HG03196 (cell line): Measurements from ENCODE around the gene MUC16.
"Not testable (repeated sequence)": the region's sequence is repeated elsewhere in the genome, so short reads cannot be mapped to it uniquely, and the experiment has no call there.

Experiments used
- ATAC-seq: cut with Tn5 transposase; IDR thresholded peaks from one replicate; pipeline ENCODE4 v1.9.1; 2021; ENCODE audit not compliant: unreplicated experiment

Gene MUC16

DNA sequence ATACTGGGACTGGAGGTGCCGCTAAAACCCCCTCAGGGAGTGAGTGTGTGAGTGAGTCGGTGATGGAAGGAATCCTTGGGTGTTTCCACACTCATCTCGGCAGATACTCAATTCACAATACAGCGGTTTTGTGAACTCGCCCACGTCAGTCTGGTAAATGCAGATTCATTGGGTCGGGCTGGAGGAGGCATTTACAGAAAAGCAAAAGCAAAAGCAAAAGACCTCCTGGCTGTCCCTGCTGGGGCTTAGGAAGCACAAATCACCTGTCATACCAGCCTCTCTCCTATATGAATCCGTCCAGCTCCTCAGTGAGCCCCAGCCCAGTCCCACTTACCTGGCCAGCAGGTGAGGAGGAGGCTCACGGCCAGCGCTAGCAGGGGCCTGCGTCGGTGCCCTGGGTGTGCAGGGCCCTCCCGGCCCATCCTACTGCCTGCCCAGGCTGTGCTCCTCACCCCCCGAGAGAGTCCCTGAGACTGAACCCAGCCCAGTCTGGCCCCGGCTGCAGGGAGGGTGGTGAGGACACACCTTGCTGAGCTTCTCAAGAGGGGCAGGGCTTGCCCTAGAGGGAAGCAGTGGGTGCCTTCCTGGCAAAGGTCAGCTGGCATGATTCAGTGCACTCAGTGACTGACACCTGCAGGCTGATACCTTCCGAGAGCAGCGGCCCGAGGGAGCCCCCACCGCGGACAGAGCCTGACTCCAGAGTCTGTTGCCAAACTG lies at the start of gene MUC16:
Gene MUC16 (minus strand): TSS at position 475 of the 717 bp plus-strand sequence.
- ATAC-seq: no peak

DNA sequence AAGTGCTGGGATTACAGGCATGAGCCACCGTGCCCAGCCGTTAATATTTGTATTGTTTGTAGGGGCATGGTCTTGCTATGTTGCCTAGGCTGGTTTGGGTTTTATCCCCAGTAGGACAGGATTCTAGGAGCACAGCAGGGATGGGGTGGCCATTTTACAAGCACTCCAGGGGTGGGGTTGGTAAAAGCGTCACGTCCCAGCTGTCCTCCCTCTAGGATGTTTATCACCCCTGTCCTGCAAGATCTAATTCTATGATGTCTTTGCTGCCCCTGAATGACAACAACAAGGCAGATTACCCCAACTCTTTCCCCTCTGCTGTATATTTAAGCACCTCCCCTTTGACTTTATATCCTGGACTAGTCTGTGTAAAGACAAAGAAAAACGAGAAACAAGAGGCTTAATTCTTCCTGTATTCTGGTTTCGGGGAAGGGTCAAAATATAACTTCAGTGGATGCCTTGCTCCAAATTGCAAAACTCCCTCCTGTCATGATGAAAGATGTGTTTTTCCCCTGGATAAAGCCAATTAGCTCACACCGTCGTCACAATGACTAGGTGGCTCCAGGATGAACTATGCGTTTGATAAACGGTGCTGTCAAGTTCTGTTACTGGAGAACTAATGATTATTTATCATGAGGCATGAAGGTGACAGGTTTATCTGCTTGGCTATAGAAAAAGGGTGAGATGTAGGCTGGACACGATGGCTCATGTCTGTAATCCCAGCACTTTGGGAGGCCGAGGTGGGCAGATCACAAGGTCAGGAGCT lies 48.9 kb upstream of the MUC16 start:
- ATAC-seq: no peak

DNA sequence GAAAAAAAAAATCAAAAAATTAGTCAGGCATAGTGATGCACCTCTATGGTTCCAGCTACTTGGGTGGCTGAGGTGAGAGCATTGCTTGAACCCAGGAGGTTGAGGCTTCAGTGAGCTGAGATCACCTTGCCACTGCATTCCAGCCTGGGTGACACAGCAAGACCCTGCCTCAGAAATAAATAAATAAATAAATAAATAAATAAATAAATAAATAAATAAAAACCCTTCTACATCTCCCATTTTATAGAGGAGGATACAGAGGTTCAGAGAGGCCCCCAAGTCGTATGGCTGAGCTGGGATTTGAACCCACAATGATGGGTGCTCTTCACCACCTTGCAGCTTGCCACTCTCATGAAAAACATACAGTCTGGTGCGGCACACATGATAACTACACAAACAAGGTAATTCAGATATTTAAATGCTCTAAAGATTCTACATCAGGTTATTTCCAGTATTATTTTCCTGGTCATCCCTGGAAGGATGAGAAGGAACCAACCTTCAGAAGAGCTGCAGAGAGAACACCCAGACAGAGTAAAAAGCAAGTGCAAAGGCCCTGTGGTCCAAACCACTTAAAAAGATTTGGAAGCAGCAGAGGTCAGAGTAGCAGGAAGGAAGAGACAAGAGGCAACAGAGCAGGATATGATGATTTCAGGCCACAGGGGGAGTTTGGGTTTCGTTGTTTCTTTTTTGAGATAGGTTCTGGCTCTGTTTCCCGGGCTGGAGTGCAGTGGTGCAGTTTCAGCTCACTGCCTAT lies 47.5 kb upstream of the MUC16 start:
- ATAC-seq: no peak

DNA sequence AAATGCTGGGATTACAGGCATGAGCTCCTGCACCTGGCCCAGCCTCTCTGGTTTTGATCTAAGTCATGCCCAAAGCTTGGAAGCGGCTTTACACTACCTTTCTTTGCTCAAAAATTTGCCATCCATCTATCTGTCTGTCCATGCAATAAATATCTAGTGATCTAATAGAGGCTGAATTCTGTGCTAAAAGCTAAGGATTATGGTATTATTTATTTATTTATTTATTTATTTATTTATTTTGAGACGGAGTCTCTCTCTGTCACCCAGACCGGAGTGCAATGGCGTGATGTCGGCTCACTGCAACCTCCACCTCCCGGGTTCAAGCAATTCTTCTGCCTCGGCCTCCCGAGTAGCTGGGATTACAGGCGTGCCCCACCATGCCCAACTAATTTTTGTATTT lies 45.9 kb upstream of the MUC16 start:
- not testable (repeated sequence) for ATAC-seq

DNA sequence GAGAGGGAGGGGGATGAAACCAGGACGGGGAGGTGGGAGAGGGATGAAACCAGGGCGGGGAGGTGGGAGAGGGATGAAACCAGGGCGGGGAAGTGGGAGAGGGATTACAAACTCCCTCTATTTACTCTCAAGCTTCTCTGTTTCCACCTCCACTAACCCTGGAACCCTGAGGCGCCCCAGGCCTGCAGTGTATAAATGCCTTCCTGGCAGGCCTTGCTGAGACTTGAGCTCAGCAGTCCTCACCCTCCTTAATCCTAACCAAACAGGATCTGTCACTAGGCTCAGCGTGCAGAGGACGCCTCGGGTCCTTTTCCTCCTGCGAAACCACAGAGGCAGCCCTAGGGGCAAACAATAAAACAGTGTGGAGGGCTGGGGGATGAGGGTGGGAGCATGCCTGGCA lies 44.6 kb upstream of the MUC16 start:
- ATAC-seq: no peak

DNA sequence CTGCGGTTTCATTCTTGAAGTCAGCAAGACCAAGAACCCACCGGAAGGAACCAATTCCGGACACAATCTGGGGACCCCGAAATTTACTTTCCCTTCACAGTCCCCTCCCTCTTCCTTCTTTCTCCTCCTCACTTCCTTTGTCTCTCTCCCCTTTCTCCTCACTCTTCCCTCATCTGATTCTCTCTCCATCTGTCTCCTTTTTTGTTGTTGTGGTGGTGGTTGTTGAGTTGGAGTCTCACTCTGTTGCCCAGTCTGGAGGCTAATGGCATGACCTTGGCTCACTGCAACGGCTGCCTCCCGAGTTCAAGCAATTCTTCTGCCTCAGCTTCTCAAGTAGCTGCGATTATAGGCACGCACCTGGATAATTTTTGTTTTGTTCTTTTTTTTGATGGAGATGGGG lies 44.0 kb upstream of the MUC16 start:
- no peak for ATAC-seq

DNA sequence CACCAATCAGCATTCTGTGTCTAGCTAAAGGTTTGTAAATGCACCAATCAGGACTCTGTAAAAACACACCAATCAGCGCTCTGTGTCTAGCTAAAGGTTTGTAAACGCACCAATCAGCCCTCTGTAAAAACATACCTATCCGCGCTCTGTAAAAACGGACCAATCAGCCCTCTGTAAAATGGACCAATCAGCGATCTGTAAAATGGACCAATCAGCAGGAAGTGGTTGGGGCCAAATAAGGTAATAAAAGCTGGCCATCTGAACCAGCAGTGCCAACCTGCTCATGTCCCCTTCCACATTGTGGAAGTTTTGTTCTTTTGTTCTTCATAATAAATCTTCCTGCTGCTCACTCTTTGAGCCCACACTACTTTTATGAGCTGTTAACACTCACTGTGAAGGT lies 43.5 kb upstream of the MUC16 start:
- ATAC-seq: not testable (repeated sequence)

DNA sequence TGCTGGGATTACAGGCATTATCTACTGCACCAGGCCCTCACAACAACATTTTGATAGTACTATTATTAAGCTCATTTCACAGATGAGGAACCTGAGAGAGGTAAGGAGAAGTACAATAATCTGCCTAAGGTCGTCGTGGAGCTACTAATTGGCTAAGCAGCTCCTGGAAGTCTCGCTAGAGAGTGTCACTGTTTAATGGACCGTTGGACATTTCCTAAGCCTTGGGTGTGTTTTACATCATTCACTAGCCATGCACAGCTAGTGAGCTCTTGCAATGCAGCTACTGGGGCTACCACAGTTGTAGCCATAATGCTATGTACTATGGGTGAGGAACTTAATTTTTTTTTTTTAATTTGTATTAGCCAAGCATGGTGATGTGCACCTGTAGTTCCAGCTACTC lies 42.7 kb upstream of the MUC16 start:
- no peak for ATAC-seq

DNA sequence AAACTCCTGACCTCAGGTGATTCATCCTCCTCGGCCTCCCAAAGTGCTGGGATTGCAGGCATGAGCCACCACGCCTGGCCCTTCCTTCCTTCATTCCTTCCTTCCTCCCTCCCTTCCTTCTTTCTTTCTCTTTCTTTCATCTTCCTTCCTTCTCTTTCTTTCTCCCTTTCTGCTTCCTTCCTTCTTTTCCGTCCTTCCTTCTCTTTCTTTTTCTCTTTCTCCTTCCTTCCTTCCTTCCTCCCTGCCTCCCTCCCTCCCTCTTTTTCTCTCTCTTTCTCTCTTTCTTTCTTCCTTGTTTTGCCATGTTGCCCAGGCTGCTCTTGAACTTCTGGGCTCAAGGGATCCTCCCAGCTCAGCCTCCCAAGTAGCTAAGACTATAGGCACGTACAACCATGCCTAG lies 36.5 kb upstream of the MUC16 start:
- ATAC-seq: no peak

DNA sequence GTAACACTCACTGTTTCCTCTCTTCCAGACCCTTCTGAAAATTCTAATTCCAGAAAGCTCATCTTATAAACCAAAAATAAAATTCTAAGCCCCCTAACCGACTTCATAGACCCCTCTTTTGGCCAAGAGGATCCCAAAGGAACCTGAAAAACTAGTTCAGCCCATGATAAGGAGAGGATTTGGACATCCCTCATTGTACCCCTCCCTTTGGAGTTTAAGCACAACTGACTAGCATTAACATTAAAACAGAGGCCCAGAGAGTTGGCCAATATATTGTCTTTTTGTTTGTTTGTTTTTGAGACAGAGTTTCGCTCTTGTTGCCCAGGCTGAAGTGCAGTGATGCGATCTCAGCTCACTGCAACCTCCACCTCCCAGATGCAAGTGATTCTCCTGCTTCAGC lies 34.2 kb upstream of the MUC16 start:
- ATAC-seq: no peak

DNA sequence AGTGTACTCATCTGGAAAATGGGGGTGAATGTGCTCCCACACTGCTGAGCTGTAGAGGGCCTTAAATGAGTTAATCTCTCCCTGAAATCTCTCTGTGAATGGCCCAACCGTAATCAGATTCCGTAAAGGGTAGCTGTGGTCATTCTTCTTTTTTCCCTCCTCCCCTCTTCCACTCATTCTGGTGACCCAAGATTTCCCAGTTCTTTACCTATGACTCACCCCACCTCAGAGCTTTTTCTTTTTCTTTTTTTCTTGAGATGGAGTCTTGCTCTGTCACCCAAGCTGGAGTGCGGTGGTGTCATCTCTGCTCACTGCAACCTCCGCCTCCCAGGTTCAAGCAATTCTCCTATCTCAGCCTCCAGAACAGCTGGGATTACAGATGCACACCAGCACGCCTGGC lies 33.3 kb upstream of the MUC16 start:
- ATAC-seq: no peak

DNA sequence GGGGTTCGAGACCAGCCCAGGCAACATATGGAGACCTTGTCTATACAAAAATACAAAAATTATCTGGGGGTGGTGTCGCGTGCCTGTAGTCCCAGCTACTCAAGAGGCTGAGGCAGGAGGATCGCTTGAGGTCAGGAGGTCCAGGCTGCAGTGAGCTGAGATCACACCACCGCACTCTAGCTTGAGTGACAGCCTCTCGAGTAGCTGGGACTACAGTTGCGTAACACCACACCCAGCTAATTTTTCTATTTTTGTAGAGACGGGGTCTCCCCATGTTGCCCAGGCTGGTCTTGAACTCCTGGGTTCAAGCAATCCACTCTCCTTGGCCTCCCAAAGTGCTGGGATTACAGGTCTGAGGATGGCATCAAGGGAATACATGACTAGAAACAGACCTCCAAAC lies 30.8 kb upstream of the MUC16 start:
- ATAC-seq: no peak

DNA sequence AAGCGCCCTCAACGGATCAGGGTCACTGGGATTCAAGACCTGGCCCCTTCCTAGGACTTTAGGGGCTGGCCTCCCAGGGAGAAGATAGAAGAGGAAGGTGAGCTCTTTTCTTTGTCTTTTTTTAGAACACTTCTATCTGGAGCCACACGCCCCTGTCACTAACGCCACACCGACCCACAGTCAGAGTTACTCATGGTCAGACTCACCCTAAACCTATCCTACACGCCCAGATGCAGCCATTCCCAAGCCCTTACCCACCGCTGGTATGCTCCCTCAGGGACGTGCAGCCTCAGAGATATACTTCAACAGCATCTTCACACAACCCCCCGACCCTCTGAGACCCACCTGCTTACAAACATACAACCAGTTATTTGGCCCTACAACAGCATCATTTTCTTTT lies 29.9 kb upstream of the MUC16 start:
- no peak for ATAC-seq

DNA sequence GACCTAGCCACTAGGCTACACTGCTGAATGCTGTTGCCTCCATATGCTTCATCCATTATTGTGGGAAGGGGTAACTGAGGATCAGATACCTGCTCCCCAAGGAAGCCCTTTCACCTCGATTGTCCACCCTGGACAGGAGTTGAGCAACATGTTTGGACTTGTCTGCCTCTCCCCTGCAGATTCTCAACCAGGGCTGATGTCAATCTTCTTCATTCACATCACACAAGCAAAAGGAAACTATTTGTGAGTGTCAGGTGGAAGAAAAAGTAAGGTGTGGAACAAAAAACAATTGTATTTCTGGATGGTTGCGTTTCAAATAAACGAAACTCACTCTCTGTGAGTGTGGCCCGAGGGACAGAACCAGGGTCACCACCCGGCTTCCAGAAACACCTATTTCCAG lies 29.5 kb upstream of the MUC16 start:
- ATAC-seq: no peak

DNA sequence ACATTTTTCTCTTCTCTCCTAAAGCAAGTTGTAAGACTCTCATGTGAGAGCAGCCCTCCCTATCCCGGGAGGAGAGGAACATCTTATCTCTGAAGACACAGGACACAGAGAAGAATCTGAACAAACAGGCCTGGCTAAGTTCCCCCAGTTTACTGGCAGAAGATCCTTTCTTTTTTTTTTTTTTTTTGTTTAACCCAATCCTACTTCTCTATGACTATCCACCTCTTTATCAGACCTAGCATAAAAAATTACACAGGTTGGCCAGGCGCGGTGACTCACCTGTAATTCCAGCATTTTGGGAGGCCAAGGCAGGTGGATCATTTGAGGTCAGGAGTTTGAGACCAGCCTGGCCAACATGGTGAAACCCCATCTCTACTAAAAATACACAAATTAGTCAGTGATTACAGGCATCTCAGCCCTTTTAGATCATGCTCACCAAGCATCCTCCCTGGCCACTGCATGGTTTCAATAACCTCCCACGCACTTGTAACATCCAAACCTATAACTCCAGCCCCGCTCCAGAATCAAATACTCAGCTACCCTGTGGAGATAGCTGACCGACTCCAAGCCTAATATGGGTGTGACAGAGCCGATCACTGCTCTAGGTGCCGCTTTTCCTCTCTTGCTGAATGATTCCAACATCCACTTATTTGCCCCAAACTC lies 27.3 kb upstream of the MUC16 start:
- no peak for ATAC-seq

DNA sequence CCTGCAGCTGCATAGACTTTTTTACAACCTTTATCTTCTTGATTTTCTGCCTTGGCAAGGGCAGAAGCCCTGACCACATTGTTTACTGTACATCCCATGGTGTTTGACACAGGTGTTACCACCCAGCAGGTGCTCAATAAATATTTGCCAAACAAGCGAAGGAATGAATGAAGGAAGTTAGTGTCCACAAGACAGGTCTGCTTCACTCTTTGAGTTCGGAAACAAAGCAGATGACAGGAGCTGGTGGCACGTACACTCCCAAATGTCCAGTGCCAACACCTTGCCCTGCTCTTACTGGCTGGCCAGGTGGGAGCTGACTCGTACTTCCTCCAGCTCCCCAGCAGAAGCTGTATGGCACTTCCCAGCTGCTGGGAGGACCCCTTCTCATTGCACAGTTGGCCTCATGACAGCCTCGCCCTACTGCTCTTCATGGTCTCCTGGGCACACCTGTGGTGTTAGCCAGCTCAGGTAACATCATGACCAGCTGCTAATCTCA lies 22.0 kb upstream of the MUC16 start:
- ATAC-seq: no peak

DNA sequence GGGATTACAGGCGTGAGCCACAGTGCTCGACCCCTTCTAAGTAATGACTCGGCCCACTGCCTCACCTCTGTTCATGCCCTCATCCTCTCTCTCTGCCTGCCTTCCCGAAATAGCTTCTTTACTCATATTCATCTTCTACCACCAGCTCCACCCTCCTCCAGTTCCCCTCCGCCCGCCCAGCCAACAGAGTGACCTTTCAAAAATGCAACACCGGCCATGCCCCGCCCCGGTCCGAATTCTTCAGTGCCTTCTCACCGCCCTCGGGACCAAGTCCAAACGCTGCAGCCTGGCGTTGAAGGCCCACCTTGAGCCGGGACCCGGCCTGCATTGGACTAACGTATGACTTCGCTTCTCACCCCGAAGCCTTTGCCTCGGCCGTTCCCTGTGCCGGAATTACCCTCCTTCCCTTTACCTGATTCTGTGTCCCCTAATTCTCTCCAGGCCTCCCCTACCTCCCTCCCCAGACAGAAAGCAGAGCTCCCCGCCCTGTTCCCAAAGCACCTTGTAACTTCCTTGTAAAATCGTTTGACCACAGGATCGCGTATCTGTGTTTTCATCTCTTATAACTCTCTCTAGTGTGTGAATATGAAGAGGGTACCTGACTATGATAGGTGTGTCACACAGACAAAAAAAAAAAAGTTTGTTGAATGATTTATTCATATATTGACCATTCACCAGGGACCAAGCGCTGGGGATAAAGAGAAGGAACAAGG lies 8.1 kb upstream of the MUC16 start:
- ATAC-seq: no peak

DNA sequence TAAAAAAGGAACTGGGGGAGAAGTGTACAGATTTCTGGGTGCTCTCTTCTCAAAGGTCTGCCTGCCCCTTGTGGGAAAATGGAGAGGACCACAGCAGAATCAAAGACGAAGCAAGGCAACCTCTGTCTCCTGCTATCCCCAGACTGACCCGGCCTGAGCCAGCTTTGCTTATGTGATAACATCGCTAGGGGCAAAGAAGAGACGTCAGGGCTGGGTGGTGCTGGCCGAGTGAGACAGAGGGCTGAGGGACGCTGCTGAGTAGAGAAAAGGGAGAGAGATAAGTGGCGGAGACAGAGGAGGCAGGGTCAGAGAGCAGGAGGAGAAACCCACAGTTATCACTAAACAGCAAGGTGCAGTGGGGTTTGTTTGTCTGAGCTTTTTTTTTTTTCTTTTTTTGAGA lies 4.6 kb upstream of the MUC16 start:
- ATAC-seq: no peak

DNA sequence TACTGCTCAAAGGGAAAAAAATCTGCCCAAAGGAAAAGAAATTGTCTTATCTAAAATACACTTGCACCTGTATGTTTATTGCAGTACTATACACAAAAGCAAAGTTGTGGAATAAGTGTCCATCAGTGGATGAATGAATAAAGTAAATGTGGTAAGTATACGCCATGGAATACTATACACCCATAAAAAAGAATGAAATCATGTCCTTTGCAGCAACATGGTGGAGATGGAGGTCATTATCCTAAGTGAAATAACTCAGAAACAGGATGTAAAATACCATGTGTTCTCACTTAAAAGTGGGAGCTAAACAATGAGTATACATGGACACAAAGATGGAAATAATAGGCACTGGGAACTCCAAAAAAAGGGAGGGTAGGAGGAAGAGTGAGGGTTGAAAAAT lies 3.8 kb upstream of the MUC16 start:
- ATAC-seq: no peak

DNA sequence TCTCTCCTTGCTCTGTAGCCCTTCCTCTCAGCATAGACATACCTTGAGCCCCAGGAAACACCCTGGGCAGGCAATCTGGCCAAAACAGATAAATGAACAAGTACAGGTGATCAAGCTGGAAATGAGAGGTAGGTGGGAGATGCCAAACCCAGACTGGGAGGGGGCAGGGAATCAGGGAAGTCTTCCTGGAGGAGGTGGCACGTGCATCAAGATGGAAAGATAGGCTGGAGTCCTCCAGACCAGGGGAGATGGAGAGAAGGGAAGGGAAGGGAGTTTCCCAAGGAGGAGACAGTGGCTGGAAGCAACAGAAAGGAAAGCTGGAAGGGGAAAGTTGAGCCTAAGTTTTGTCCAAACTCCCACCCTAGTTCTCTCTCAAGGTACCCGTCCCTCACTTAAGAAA lies 1.7 kb upstream of the MUC16 start:
- ATAC-seq: no peak

DNA sequence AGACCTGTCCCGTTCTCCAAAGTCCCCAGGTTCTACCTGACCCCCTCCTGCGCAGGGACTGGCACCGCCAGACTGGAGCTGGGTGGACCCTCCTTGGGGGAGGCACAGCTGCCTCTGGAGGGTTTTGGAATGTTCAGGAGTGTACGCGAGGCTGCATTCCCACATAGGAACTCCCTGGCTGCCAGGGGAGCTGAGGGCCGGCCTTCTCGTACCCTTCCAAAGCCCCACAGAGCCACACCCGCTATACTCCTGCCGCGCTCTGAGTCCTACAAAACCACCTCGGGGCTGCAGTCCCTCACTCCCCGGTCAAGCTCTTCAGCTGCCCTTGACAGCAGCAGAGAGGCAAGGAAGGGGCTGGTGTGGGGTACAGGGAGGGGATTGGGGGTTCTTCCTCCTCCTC lies 484 bp upstream of the MUC16 start:
- ATAC-seq: no peak
